ENCODE measurements around the gene KIF12. TPM values are rescaled to one million over a fixed set of nuclear protein-coding genes. Genes with fewer than 3 reads are reported as not detected.

KIF12 gene
- total and polyA plus RNA-seq, 2 donors: 0.11 to 0.42 TPM

GRCh38 chr9:114119242-114120191 lies 20.4 kb upstream of the KIF12 start:
- WGBS: 57% methylated on average over 9 of the region's 9 CpGs
- no peaks in the 10 kb centered on the region for H3K4me1 ChIP-seq (ENCODE audit: insufficient read depth)
- no peak for DNase-seq (ENCODE audit: extremely low spot score)
- no peaks in the 10 kb centered on the region for H3K36me3 ChIP-seq (ENCODE audit: insufficient read depth)
- no peak overlapping the region for H3K27ac ChIP-seq (ENCODE audit: low read depth)
- H3K4me3 ChIP-seq (ENCODE audit: low read depth, low read length): no peak overlapping the region

- peak; percentile 59 for DNase-seq (ENCODE audit: extremely low spot score)
- no peak overlapping the region for H3K27ac ChIP-seq (ENCODE audit: low read depth)
- H3K4me3 ChIP-seq (ENCODE audit: low read depth, low read length): no peak overlapping the region
- no peaks in the 10 kb centered on the region for H3K4me1 ChIP-seq (ENCODE audit: insufficient read depth)
- 73% methylated on average over 21 of the region's 21 CpGs for WGBS
- no peaks in the 10 kb centered on the region for H3K36me3 ChIP-seq (ENCODE audit: insufficient read depth)
These were observed 19.1 kb upstream of the KIF12 start for GRCh38 chr9:114117996-114118830.

GRCh38 chr9:114117614-114117995 lies 18.5 kb upstream of the KIF12 start:
- H3K36me3 ChIP-seq (ENCODE audit: insufficient read depth): no peaks in the 10 kb centered on the region
- no peaks in the 10 kb centered on the region for H3K4me1 ChIP-seq (ENCODE audit: insufficient read depth)
- WGBS: 93% methylated on average over 7 of the region's 7 CpGs
- no peak overlapping the region for H3K27ac ChIP-seq (ENCODE audit: low read depth)
- DNase-seq (ENCODE audit: extremely low spot score): no peak
- no peak overlapping the region for H3K4me3 ChIP-seq (ENCODE audit: low read depth, low read length)

GRCh38 chr9:114116126-114116747 lies 17.1 kb upstream of the KIF12 start:
- WGBS: 84% methylated on average over 12 of the region's 12 CpGs
- no peak for DNase-seq (ENCODE audit: extremely low spot score)
- Histone ChIP-seq H3K36me3 (ENCODE audit: insufficient read depth) (no peaks in the 10 kb centered on the region), H3K27ac (ENCODE audit: low read depth) (no peak overlapping the region), H3K4me1 (ENCODE audit: insufficient read depth) (no peaks in the 10 kb centered on the region), H3K4me3 (ENCODE audit: low read depth, low read length) (no peak overlapping the region)

- no peaks in the 10 kb centered on the region for H3K4me1 ChIP-seq (ENCODE audit: insufficient read depth)
- H3K4me3 ChIP-seq (ENCODE audit: low read depth, low read length): no peak overlapping the region
- no peaks in the 10 kb centered on the region for H3K36me3 ChIP-seq (ENCODE audit: insufficient read depth)
- no peak for DNase-seq (ENCODE audit: extremely low spot score)
- WGBS: 81% methylated on average over 9 of the region's 9 CpGs
- H3K27ac ChIP-seq (ENCODE audit: low read depth): no peak overlapping the region
These were observed 16.6 kb upstream of the KIF12 start for GRCh38 chr9:114115654-114116125.

- no peaks in the 10 kb centered on the region for H3K36me3 ChIP-seq (ENCODE audit: insufficient read depth)
- H3K4me1 ChIP-seq (ENCODE audit: insufficient read depth): no peaks in the 10 kb centered on the region
- no peak for DNase-seq (ENCODE audit: extremely low spot score)
- no peak overlapping the region for H3K27ac ChIP-seq (ENCODE audit: low read depth)
- no peak overlapping the region for H3K4me3 ChIP-seq (ENCODE audit: low read depth, low read length)
- WGBS: 61% methylated on average over 2 of the region's 2 CpGs
These were observed 15.3 kb upstream of the KIF12 start for GRCh38 chr9:114114364-114114763.

GRCh38 chr9:114112778-114113584 lies 13.9 kb upstream of the KIF12 start:
- Histone ChIP-seq H3K4me1 (ENCODE audit: insufficient read depth) (no peaks in the 10 kb centered on the region), H3K27ac (ENCODE audit: low read depth) (no peak overlapping the region), H3K4me3 (ENCODE audit: low read depth, low read length) (no peak overlapping the region), H3K36me3 (ENCODE audit: insufficient read depth) (no peaks in the 10 kb centered on the region)
- WGBS: 20% methylated on average over 10 of the region's 10 CpGs
- DNase-seq (ENCODE audit: extremely low spot score): no peak

- H3K4me1 ChIP-seq (ENCODE audit: insufficient read depth): no peaks in the 10 kb centered on the region
- no peak for DNase-seq (ENCODE audit: extremely low spot score)
- H3K36me3 ChIP-seq (ENCODE audit: insufficient read depth): no peaks in the 10 kb centered on the region
- H3K27ac ChIP-seq (ENCODE audit: low read depth): no peak overlapping the region
- no peak overlapping the region for H3K4me3 ChIP-seq (ENCODE audit: low read depth, low read length)
- 62% methylated on average over 1 of the region's 1 CpG for WGBS
These were observed 13.2 kb upstream of the KIF12 start for GRCh38 chr9:114112325-114112724.

GRCh38 chr9:114110180-114110579 lies 11.1 kb upstream of the KIF12 start:
- H3K36me3 ChIP-seq (ENCODE audit: insufficient read depth): no peaks in the 10 kb centered on the region
- no peak overlapping the region for H3K27ac ChIP-seq (ENCODE audit: low read depth)
- H3K4me1 ChIP-seq (ENCODE audit: insufficient read depth): no peaks in the 10 kb centered on the region
- WGBS: 91% methylated on average over 2 of the region's 2 CpGs
- no peak overlapping the region for H3K4me3 ChIP-seq (ENCODE audit: low read depth, low read length)
- DNase-seq (ENCODE audit: extremely low spot score): no peak

- 96% methylated on average over 6 of the region's 6 CpGs for WGBS
- H3K4me3 ChIP-seq (ENCODE audit: low read depth, low read length): no peak overlapping the region
- H3K36me3 ChIP-seq (ENCODE audit: insufficient read depth): no peaks in the 10 kb centered on the region
- DNase-seq (ENCODE audit: extremely low spot score): no peak
- no peaks in the 10 kb centered on the region for H3K4me1 ChIP-seq (ENCODE audit: insufficient read depth)
- no peak overlapping the region for H3K27ac ChIP-seq (ENCODE audit: low read depth)
These were observed 10.0 kb upstream of the KIF12 start for GRCh38 chr9:114109124-114109523.

- Histone ChIP-seq H3K36me3 (ENCODE audit: insufficient read depth) (no peaks in the 10 kb centered on the region), H3K4me1 (ENCODE audit: insufficient read depth) (no peaks in the 10 kb centered on the region), H3K4me3 (ENCODE audit: low read depth, low read length) (no peak overlapping the region), H3K27ac (ENCODE audit: low read depth) (no peak overlapping the region)
- WGBS: 47% methylated on average over 28 of the region's 28 CpGs
- no peak for DNase-seq (ENCODE audit: extremely low spot score)
These were observed 9.1 kb upstream of the KIF12 start for GRCh38 chr9:114108016-114108833.

- H3K4me3 ChIP-seq (ENCODE audit: low read depth, low read length): no peak overlapping the region
- no peaks in the 10 kb centered on the region for H3K36me3 ChIP-seq (ENCODE audit: insufficient read depth)
- WGBS: 73% methylated on average over 13 of the region's 13 CpGs
- H3K4me1 ChIP-seq (ENCODE audit: insufficient read depth): no peaks in the 10 kb centered on the region
- no peak overlapping the region for H3K27ac ChIP-seq (ENCODE audit: low read depth)
- DNase-seq (ENCODE audit: extremely low spot score): no peak
These were observed 8.4 kb upstream of the KIF12 start for GRCh38 chr9:114107286-114108001.

Data from urinary bladder (tissue), 4 donors.